HCT116 (cell line): ENCODE measurements around the gene LY9. TPM values are rescaled to one million over a fixed set of nuclear protein-coding genes. Genes with fewer than 3 reads are reported as not detected.
A peak's percentile ranks its signal among the peaks of the same experiment; 100 is the strongest.

Experiments used
- ATAC-seq: fragments of 200-7000 bp; cut with Tn5 transposase; 2 replicates; pipeline ENCODE4 v1.9.1; 2020; ENCODE audit warnings: mild to moderate bottlenecking, moderate library complexity
- BruUV-seq: library from RNA; stranded (reverse); fragments of 400-500 nt; replicated peaks from 2 replicates; lab custom pipeline; 2021; lab: Mats Ljungman, UMichigan
- CTCF ChIA-PET: fragments of 300-600 bp; sonication (Branson Sonifier 250); formaldehyde crosslinking; loops from one replicate; lab custom pipeline; 2021; ENCODE audit warnings: antibody characterized with exemption; lab: Charles Lee
- POLR2A ChIA-PET: fragments of 300-600, 350-600 bp; sonication (Branson Sonifier 250); formaldehyde crosslinking; loops from one replicate; lab custom pipeline; 2021; ENCODE audit warnings: antibody characterized with exemption; lab: Charles Lee
- RAD21 ChIA-PET, 2 experiments: fragments of 300-600 bp; sonication (Branson Sonifier 250); formaldehyde crosslinking; loops; one replicate each; lab custom pipeline; 2023; ENCODE audit warnings: low total read pairs in 2 of 2; ENCODE audit not compliant: uncharacterized antibody in 2 of 2, unreplicated experiment in 2 of 2, low non-redundant PET in 1 of 2; lab: Charles Lee
- DNase-seq: peaks from one replicate; pipeline ENCODE4 v3.0.0-alpha.2; 2010; ENCODE audit warnings: low read depth, low spot score
- H2AFZ ChIP-seq: fragments of 200-600 bp; shearing (Covaris generic), sonication (generic); 2 replicates; pipeline ENCODE4 v1.6.1; 2017; ENCODE audit warnings: low read depth, mixed run types, mixed read lengths, antibody characterized with exemption, low read length; ENCODE audit not compliant: poor library complexity, severe bottlenecking
- H3K27ac ChIP-seq: 2 replicates; pipeline ENCODE4 v1.5.1; 2012; ENCODE audit warnings: low read depth, low read length
- H3K27me3 ChIP-seq: fragments of 200-600 bp; sonication (generic); 2 replicates; pipeline ENCODE4 v1.6.1; 2016; ENCODE audit warnings: mixed run types, low read length, mixed read lengths; ENCODE audit not compliant: insufficient read depth
- H3K36me3 ChIP-seq, 2 experiments: fragments of 200-500 bp in 1 of 2; fragments of 200-600 bp in 1 of 2; sonication (Bioruptor generic) in 1 of 2; sonication (generic) in 1 of 2; 2 replicates each; pipeline versions ENCODE4 v1.5.1 to v1.6.1; 2014 to 2016; ENCODE audit warnings: low read length in 2 of 2, inconsistent platforms in 1 of 2, mixed read lengths in 1 of 2, mixed run types in 1 of 2; ENCODE audit not compliant: insufficient read depth in 2 of 2, control insufficient read depth in 1 of 2
- H3K4me1 ChIP-seq, 2 experiments: fragments of 200-600 bp in 1 of 2; sonication (generic) in 1 of 2; 2 replicates each; pipeline versions ENCODE4 v1.5.1 to v1.6.1; 2012 to 2017; ENCODE audit warnings: low read length in 2 of 2, inconsistent platforms in 1 of 2, mild to moderate bottlenecking in 1 of 2, mixed read lengths in 1 of 2, mixed run types in 1 of 2, moderate library complexity in 1 of 2; ENCODE audit not compliant: insufficient read depth in 2 of 2, control insufficient read depth in 1 of 2
- H3K4me2 ChIP-seq: fragments of 200-600 bp; sonication (generic); 2 replicates; pipeline ENCODE4 v1.6.1; 2017; ENCODE audit warnings: mixed run types, low read length, mixed read lengths
- H3K4me3 ChIP-seq, 2 experiments: fragments of 200-600 bp in 1 of 2; sonication (generic) in 1 of 2; replicated peaks in 1 of 2; 2 replicates each; pipeline ENCODE4 v1.5.1; 2011 to 2016; ENCODE audit warnings: low read length in 2 of 2, control low read depth in 1 of 2, low read depth in 1 of 2, mild to moderate bottlenecking in 1 of 2, mixed read lengths in 1 of 2, mixed run types in 1 of 2
- H3K79me2 ChIP-seq: fragments of 200-600 bp; sonication (generic); 2 replicates; pipeline ENCODE4 v1.6.1; 2017; ENCODE audit warnings: mild to moderate bottlenecking, mixed run types, low read length, moderate library complexity, mixed read lengths; ENCODE audit not compliant: insufficient read depth
- H3K9ac ChIP-seq: fragments of 200-600 bp; sonication (generic); 2 replicates; pipeline ENCODE4 v1.6.1; 2016; ENCODE audit warnings: low read length, mixed read lengths
- H3K9me2 ChIP-seq: fragments of 200-600 bp; sonication (generic), shearing (Covaris generic); 2 replicates; pipeline ENCODE4 v1.6.1; 2017; ENCODE audit warnings: mixed run types, mild to moderate bottlenecking, moderate library complexity; ENCODE audit not compliant: insufficient read depth
- H3K9me3 ChIP-seq, 2 experiments: fragments of 200-500 bp in 1 of 2; fragments of 200-600 bp in 1 of 2; sonication (Bioruptor generic) in 1 of 2; sonication (generic) in 1 of 2; 2 replicates each; pipeline ENCODE4 v1.6.1; 2014 to 2017; ENCODE audit warnings: low read length in 2 of 2, mixed read lengths in 2 of 2, inconsistent platforms in 1 of 2, low read depth in 1 of 2, mild to moderate bottlenecking in 1 of 2, mixed run types in 1 of 2, moderate library complexity in 1 of 2; ENCODE audit not compliant: control insufficient read depth in 1 of 2, insufficient read depth in 1 of 2
- H4K20me1 ChIP-seq: fragments of 200-600 bp; sonication (generic), shearing (Covaris generic); 2 replicates; pipeline ENCODE4 v1.6.1; 2017; ENCODE audit warnings: mixed run types, mild to moderate bottlenecking, moderate library complexity; ENCODE audit not compliant: insufficient read depth
- CBX3 ChIP-seq: IDR thresholded peaks from 2 replicates; pipeline ENCODE4 v1.6.1; 2012; ENCODE audit warnings: low read depth
- CEBPB ChIP-seq: IDR thresholded peaks from 2 replicates; pipeline ENCODE4 v1.6.1; 2012; ENCODE audit warnings: low read depth
- EGR1 ChIP-seq: IDR thresholded peaks from 2 replicates; pipeline ENCODE4 v1.6.1; 2012; ENCODE audit warnings: low read depth
- ELF1 ChIP-seq: IDR thresholded peaks from 2 replicates; pipeline ENCODE4 v1.6.1; 2012; ENCODE audit warnings: low read depth, borderline replicate concordance
- EZH2 ChIP-seq: fragments of 200-600 bp; sonication (generic); IDR thresholded peaks from 2 replicates; pipeline ENCODE4 v1.6.1; 2017; ENCODE audit warnings: antibody characterized with exemption, mixed run types
- FOSL1 ChIP-seq: IDR thresholded peaks from 2 replicates; pipeline ENCODE4 v1.6.1; 2012; ENCODE audit warnings: low read depth
- JUND ChIP-seq: IDR thresholded peaks from 2 replicates; pipeline ENCODE4 v1.6.1; 2012
- POLR2A ChIP-seq: IDR thresholded peaks from 2 replicates; pipeline ENCODE4 v1.7.0; 2011; ENCODE audit warnings: borderline replicate concordance; ENCODE audit not compliant: insufficient read depth, insufficient read length; ENCODE audit errors: extremely low read depth
- RAD21 ChIP-seq: IDR thresholded peaks from 2 replicates; pipeline ENCODE4 v1.6.1; 2012; ENCODE audit warnings: low read depth, mild to moderate bottlenecking
- SIN3A ChIP-seq: IDR thresholded peaks from 2 replicates; pipeline ENCODE4 v1.6.1; 2012; ENCODE audit warnings: low read depth
- SP1 ChIP-seq: IDR thresholded peaks from 2 replicates; pipeline ENCODE4 v1.6.1; 2012; ENCODE audit warnings: low read depth
- SRF ChIP-seq: IDR thresholded peaks from 2 replicates; pipeline ENCODE4 v1.6.1; 2012; ENCODE audit warnings: low read depth
- TCF7L2 ChIP-seq: IDR thresholded peaks from 2 replicates; pipeline ENCODE4 v1.7.0; 2011; ENCODE audit warnings: borderline replicate concordance, inconsistent platforms; ENCODE audit not compliant: insufficient read depth, insufficient read length; ENCODE audit errors: extremely low read depth
- YY1 ChIP-seq: IDR thresholded peaks from 2 replicates; pipeline ENCODE4 v1.6.1; 2011; ENCODE audit warnings: low read length, low read depth, moderate library complexity, mild to moderate bottlenecking; ENCODE audit not compliant: insufficient replicate concordance; ENCODE audit errors: extremely low read depth
- ZFX ChIP-seq: fragments of 450-650 bp; IDR thresholded peaks from 2 replicates; pipeline ENCODE4 v1.6.1; 2017
- ZNF274 ChIP-seq: fragments of 200-500 bp; sonication (Bioruptor generic); IDR thresholded peaks from 2 replicates; pipeline ENCODE4 v1.6.1; 2014; ENCODE audit warnings: mild to moderate bottlenecking, low read depth, low read length, inconsistent platforms
- intact Hi-C: fragments of 100-400 bp; cut with micrococcal nuclease; formaldehyde crosslinking; loops from 2 replicates; pipeline ENCODE4 v1.10.0; 2022
- total RNA-seq: library from RNA; stranded (reverse); gene quantifications from one replicate; pipeline ENCODE4 v1.2.1, GENCODE V29; 2021; ENCODE audit not compliant: unreplicated experiment
- TF ChIP-seq, protein P1 (sequence below), 3 experiments: fragments of 200-600 bp in 1 of 3; sonication (generic) in 1 of 3; IDR thresholded peaks in 2 of 3; conservative IDR thresholded peaks in 1 of 3; 2 replicates each; pipeline ENCODE4 v1.5.1; 2012 to 2017; ENCODE audit warnings: low read depth in 2 of 3, low read length in 2 of 3, antibody characterized with exemption in 1 of 3, borderline replicate concordance in 1 of 3, control low read depth in 1 of 3, mild to moderate bottlenecking in 1 of 3, mixed read lengths in 1 of 3, mixed run types in 1 of 3, moderate library complexity in 1 of 3; ENCODE audit not compliant: insufficient read depth in 1 of 3
- TF ChIP-seq, protein P2 (sequence below): IDR thresholded peaks from 2 replicates; pipeline ENCODE4 v1.6.1; 2012

The LY9 gene
- total RNA-seq, 1 experiment from 2014 or later, result 0.22 TPM

DNA sequence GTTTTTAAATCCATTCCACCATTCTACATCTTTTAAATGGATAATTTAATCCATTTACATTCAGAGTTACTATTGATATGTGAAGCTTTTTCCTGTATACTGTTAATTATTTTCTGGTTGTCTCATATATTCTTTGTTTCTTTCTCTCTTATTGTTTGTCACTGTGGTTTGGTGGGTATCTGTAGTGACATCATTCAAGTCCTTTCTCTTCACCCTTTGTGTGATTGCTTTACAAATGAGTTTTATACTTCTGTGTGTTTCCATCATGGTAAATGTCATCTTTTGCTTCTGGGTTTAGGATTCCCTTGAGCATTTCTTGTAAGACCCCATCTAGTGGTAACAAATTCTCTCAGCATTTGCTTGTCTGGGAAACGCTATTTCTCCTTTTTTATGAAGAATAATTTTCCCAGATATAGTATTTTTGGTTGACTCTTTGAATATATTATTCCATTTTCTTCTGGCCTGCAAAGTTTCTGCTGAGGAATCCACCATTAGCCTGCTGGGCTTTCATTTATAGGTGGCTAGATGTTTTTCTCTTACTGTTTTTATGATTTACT lies 10.2 kb downstream of the LY9 start:
- TF ChIP-seq, protein P1, sequence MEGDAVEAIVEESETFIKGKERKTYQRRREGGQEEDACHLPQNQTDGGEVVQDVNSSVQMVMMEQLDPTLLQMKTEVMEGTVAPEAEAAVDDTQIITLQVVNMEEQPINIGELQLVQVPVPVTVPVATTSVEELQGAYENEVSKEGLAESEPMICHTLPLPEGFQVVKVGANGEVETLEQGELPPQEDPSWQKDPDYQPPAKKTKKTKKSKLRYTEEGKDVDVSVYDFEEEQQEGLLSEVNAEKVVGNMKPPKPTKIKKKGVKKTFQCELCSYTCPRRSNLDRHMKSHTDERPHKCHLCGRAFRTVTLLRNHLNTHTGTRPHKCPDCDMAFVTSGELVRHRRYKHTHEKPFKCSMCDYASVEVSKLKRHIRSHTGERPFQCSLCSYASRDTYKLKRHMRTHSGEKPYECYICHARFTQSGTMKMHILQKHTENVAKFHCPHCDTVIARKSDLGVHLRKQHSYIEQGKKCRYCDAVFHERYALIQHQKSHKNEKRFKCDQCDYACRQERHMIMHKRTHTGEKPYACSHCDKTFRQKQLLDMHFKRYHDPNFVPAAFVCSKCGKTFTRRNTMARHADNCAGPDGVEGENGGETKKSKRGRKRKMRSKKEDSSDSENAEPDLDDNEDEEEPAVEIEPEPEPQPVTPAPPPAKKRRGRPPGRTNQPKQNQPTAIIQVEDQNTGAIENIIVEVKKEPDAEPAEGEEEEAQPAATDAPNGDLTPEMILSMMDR (IDR thresholded peaks at IDR 0.05 in 2 of 3, conservative IDR thresholded peaks at IDR 0.05 in 1 of 3; ENCODE audit: borderline replicate concordance in 1 of 3, insufficient read depth in 1 of 3, low read depth in 2 of 3, low read length in 2 of 3), result 0 out of 6 replicates have a peak, but pooled peaks of 1 of the 3 experiments have one; percentile 13
- TF ChIP-seq SP1, result no peak
- Histone ChIP-seq H3K9ac (no peak overlapping the region), H3K4me2 (no peak overlapping the region), H3K9me3 (no peaks in the 10 kb centered on the region), H3K79me2 (no peaks in the 10 kb centered on the region), H3K4me3 (no peak overlapping the region), H3K27me3 (no peaks in the 10 kb centered on the region), H3K27ac (no peak overlapping the region), H3K4me1 (no peaks in the 10 kb centered on the region), H4K20me1 (no peaks in the 10 kb centered on the region), H3K9me2 (no peaks in the 10 kb centered on the region), H2AFZ (no peak overlapping the region), H3K36me3 (no peaks in the 10 kb centered on the region)
- CTCF ChIA-PET, result no interaction called here
- DNase-seq, result no peak
- intact Hi-C loops, result no loop called here
- RAD21 ChIA-PET, result no interaction called here
- no peak for ATAC-seq
- POLR2A ChIA-PET, result no interaction called here
- no TSS peak for BruUV-seq

DNA sequence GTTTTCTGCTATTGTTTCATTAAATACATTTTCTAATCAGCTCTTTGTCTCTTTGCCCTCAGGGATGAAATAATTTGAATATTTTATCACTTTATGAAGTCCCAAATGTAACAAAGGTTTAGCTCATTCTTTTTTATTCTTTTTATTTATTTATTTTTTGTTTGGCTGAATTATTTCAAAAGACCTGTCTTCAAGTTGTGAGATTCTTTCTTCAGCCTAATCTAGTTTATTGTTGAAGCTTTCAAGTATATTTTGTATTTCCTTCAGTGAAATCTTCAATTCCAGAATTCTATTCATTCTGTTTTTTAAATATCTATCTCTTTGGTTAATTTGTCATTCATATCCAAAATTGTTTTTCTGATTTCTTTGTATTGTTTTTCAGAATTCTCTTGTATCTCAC lies 10.8 kb downstream of the LY9 start:
- ChIA-PET RAD21 (no interaction called here), POLR2A (no interaction called here), CTCF (no interaction called here)
- no peaks in the 10 kb centered on the region for H3K36me3 ChIP-seq
- no peaks in the 10 kb centered on the region for H3K79me2 ChIP-seq
- no peak overlapping the region for H3K9ac ChIP-seq
- no peak overlapping the region for H2AFZ ChIP-seq
- intact Hi-C loops, result no loop called here
- H3K4me3 ChIP-seq, result no peak overlapping the region
- no peaks in the 10 kb centered on the region for H3K9me2 ChIP-seq
- DNase-seq, result no peak
- no peak overlapping the region for H3K27ac ChIP-seq
- H3K4me2 ChIP-seq, result no peak overlapping the region
- no TSS peak for BruUV-seq
- no peaks in the 10 kb centered on the region for H4K20me1 ChIP-seq
- no peaks in the 10 kb centered on the region for H3K27me3 ChIP-seq
- no peak for ATAC-seq
- H3K4me1 ChIP-seq, result no peaks in the 10 kb centered on the region
- H3K9me3 ChIP-seq, result no peaks in the 10 kb centered on the region
- TF ChIP-seq SP1 (no peak), SIN3A (no peak), YY1 (no peak), CBX3 (no peak; the same call in 1 of the 2 replicates), TCF7L2 (no peak), EGR1 (no peak), EZH2 (no peak), JUND (no peak), SRF (no peak), CEBPB (no peak), FOSL1 (no peak), POLR2A (no peak), ELF1 (no peak), ZFX (no peak), ZNF274 (no peak), RAD21 (no peak)
- TF ChIP-seq, protein P1 (IDR thresholded peaks at IDR 0.05 in 2 of 3, conservative IDR thresholded peaks at IDR 0.05 in 1 of 3; ENCODE audit: borderline replicate concordance in 1 of 3, insufficient read depth in 1 of 3, low read depth in 2 of 3, low read length in 2 of 3), result no peak
- TF ChIP-seq, protein P2, sequence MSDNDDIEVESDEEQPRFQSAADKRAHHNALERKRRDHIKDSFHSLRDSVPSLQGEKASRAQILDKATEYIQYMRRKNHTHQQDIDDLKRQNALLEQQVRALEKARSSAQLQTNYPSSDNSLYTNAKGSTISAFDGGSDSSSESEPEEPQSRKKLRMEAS, result no peak
